Neural cell (in vitro differentiated cells): Measurements from ENCODE around the gene TIMELESS.

Experiments used
- CTCF ChIP-seq: fragments of 450-650 bp; IDR thresholded peaks from 2 replicates; pipeline ENCODE4 v1.5.1; 2014; ENCODE audit warnings: antibody characterized with exemption, mild to moderate bottlenecking, moderate library complexity; ENCODE audit not compliant: poor library complexity, severe bottlenecking
- REST ChIP-seq: IDR thresholded peaks from 2 replicates; pipeline ENCODE4 v1.6.1; 2012; ENCODE audit warnings: borderline replicate concordance

GRCh38 chr12:56410768-56411167, 38.5 kb downstream of the TIMELESS start:
- TF ChIP-seq REST (no peak), CTCF (no peak)
